Prostate gland (tissue), 1 donor: ENCODE measurements around the gene CREB5.

Experiments used
- POLR2A ChIP-seq: fragments of 450-650 bp; IDR thresholded peaks from one replicate; pipeline ENCODE4 v1.6.1; 2016; ENCODE audit warnings: antibody characterized with exemption, mild to moderate bottlenecking
- POLR2AphosphoS5 ChIP-seq: sonication (generic); formaldehyde crosslinking; IDR thresholded peaks from one replicate; pipeline ENCODE4 v1.6.1; 2017; ENCODE audit warnings: antibody characterized with exemption

- TF ChIP-seq POLR2A: no peak
- no peak for TF ChIP-seq POLR2AphosphoS5
Observed at GRCh38 chr7:28484606-28484935, 72.3 kb downstream of the CREB5 start.
